GM12865 (cell line): ENCODE data around the gene CHRNA4.
"Not testable (repeated sequence)": the region's sequence is repeated elsewhere in the genome, so short reads cannot be mapped to it uniquely, and the experiment has no call there.

Experiments
- DNase-seq: peaks from one replicate; pipeline ENCODE4 v3.0.0; 2010; ENCODE audit warnings: low read depth
- H3K4me3 ChIP-seq: 2 replicates; pipeline ENCODE4 v1.5.1; 2011; ENCODE audit warnings: mild to moderate bottlenecking, low read depth, low read length, control low read depth
- CTCF ChIP-seq: IDR thresholded peaks from 2 replicates; pipeline ENCODE4 v1.5.1; 2011; ENCODE audit warnings: low read length, control low read depth, low read depth, inconsistent platforms; ENCODE audit not compliant: insufficient read depth; ENCODE audit errors: missing control alignments

CHRNA4 gene

GRCh38 chr20:63310265-63310991 is 50.7 kb downstream of the CHRNA4 start:
- H3K4me3 ChIP-seq = no peak overlapping the region
- no peak for TF ChIP-seq CTCF
- DNase-seq = no peak

- peak; percentile 21 for DNase-seq
- no peak overlapping the region for H3K4me3 ChIP-seq
- peak; percentile 56 for TF ChIP-seq CTCF
Measured at GRCh38 chr20:63309261-63310071, 51.7 kb downstream of the CHRNA4 start.

- H3K4me3 ChIP-seq = no peak overlapping the region
- DNase-seq = no peak
- no peak for TF ChIP-seq CTCF
Measured at GRCh38 chr20:63308218-63308911, 52.8 kb downstream of the CHRNA4 start.

GRCh38 chr20:63307538-63308217 is 53.5 kb downstream of the CHRNA4 start:
- TF ChIP-seq CTCF = no peak
- DNase-seq = no peak
- no peak overlapping the region for H3K4me3 ChIP-seq

- H3K4me3 ChIP-seq = no peak overlapping the region
- TF ChIP-seq CTCF = no peak
- no peak for DNase-seq
Measured at GRCh38 chr20:63306673-63307537, 54.2 kb downstream of the CHRNA4 start.

GRCh38 chr20:63305933-63306672 is 55.0 kb downstream of the CHRNA4 start:
- H3K4me3 ChIP-seq, DNase-seq: not testable (repeated sequence)
